Measurements from ENCODE around the gene BCL11A.

- TF ChIP-seq CTCF (IDR thresholded peaks at IDR 0.05; ENCODE audit: low read depth, low read length, poor library complexity, severe bottlenecking) (no peak), EZH2phosphoT487 (IDR thresholded peaks at IDR 0.05; ENCODE audit: borderline replicate concordance, low read length) (no peak)
These were observed 14.3 kb downstream of the BCL11A start for GRCh38 chr2:60539140-60539539.

Measured in DOHH2 (cell line).